ENCODE measurements around the gene LY6G5B. TPM values are rescaled to one million over a fixed set of nuclear protein-coding genes. Genes with fewer than 3 reads are reported as not detected.

LY6G5B gene
- polyA plus RNA-seq, 1 of the 3 experiments (the other 2 are of a cell fraction), result 12.7 TPM

DNA sequence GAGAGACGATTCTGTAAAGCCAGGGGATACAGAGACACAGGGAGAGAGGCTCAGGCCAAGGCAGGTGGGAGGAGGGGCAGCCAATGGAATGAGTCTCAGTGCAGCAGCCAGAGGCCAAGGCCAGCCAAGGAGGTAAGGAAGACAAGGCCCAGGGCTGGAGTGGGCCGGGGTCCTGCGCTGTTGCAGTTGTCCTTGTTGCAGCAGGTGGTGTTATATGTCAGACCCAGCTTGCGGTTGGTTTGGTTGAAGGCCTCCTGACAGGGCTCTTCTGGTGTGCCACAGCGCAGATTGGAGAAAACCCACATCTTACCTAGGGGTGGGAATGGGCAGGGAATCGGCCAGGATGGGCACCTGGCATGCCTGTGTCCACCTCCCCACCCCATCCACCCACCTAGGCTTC lies 49.2 kb downstream of the LY6G5B start:
- WGBS (ENCODE audit: low lambda C conversion rate), result 40% methylated on average over 2 of the region's 6 CpGs
- POLR2A ChIA-PET, result interaction anchor here (1.0 kb wide), 1 partner anchor 111 kb away, joined by 3 read pairs; no protein-coding TSS in a partner anchor
- Histone ChIP-seq H4K20me1 (ENCODE audit: insufficient read depth) (no peaks in the 10 kb centered on the region), H3K4me2 (no peak overlapping the region), H3K9ac (no peak overlapping the region), H2AFZ (ENCODE audit: low read depth) (no peak overlapping the region), H3F3A (replicated peaks; ENCODE audit: insufficient read depth) (peaks cover 3% of the 10 kb centered on the region), H3K4me1 (ENCODE audit: control insufficient read depth in 1 of 2, insufficient read depth in 2 of 2, low read depth in 1 of 2, low read length in 1 of 2) (no peaks in the 10 kb centered on the region), H3K9me3 (no peaks in the 10 kb centered on the region), H3K27me3 (ENCODE audit: insufficient read depth) (no peaks in the 10 kb centered on the region), H3K4me3 (ENCODE audit: low read depth in 2 of 2, low read length in 1 of 2) (no peak overlapping the region), H3K27ac (ENCODE audit: low read depth in 2 of 2, low read length in 1 of 2) (no peak overlapping the region), H3K9me2 (no peaks in the 10 kb centered on the region), H3K79me2 (ENCODE audit: insufficient read depth) (no peaks in the 10 kb centered on the region), H3K36me3 (replicated peaks in 1 of 2; ENCODE audit: control insufficient read depth in 1 of 2, insufficient read depth in 2 of 2, low read length in 1 of 2) (no peaks in the 10 kb centered on the region)
- DNase-seq, result no peak
- no peak for TF ChIP-seq USF1 (IDR thresholded peaks at IDR 0.05; ENCODE audit: borderline replicate concordance, low read depth)
- no peak for TF ChIP-seq ELF1 (IDR thresholded peaks at IDR 0.05)
- no peak for TF ChIP-seq YY1 (IDR thresholded peaks at IDR 0.05; ENCODE audit: low read depth)
- TF ChIP-seq MXI1 (IDR thresholded peaks at IDR 0.05; ENCODE audit: low read depth, low read length), result no peak
- no peak for TF ChIP-seq JUND (IDR thresholded peaks at IDR 0.05)
- no peak for TF ChIP-seq POLR2AphosphoS5 (IDR thresholded peaks at IDR 0.05; ENCODE audit: low read depth, low read length)
- TF ChIP-seq CTCF (IDR thresholded peaks at IDR 0.05), result no peak
- no peak for TF ChIP-seq GABPA (IDR thresholded peaks at IDR 0.05; ENCODE audit: low read depth)
- no peak for TF ChIP-seq SMC3 (IDR thresholded peaks at IDR 0.05; ENCODE audit: low read depth, low read length)
- TF ChIP-seq RFX5 (IDR thresholded peaks at IDR 0.05; ENCODE audit: low read length), result no peak
- no peak for TF ChIP-seq MEF2A (IDR thresholded peaks at IDR 0.05; ENCODE audit: borderline replicate concordance, low read depth)
- TF ChIP-seq, protein P1, sequence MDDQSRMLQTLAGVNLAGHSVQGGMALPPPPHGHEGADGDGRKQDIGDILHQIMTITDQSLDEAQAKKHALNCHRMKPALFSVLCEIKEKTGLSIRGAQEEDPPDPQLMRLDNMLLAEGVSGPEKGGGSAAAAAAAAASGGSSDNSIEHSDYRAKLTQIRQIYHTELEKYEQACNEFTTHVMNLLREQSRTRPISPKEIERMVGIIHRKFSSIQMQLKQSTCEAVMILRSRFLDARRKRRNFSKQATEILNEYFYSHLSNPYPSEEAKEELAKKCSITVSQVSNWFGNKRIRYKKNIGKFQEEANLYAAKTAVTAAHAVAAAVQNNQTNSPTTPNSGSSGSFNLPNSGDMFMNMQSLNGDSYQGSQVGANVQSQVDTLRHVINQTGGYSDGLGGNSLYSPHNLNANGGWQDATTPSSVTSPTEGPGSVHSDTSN (IDR thresholded peaks at IDR 0.05), result no peak
- TF ChIP-seq CHD2 (IDR thresholded peaks at IDR 0.05; ENCODE audit: low read length, partially characterized antibody), result no peak
- TF ChIP-seq FOXM1 (IDR thresholded peaks at IDR 0.05; ENCODE audit: low read depth), result no peak
- CTCF ChIA-PET, result interaction anchor here (0.6 to 0.9 kb wide), 2 partner anchors 11 to 71 kb away, joined by 3 to 4 read pairs; partner anchors contain the start of gene DDAH2

DNA sequence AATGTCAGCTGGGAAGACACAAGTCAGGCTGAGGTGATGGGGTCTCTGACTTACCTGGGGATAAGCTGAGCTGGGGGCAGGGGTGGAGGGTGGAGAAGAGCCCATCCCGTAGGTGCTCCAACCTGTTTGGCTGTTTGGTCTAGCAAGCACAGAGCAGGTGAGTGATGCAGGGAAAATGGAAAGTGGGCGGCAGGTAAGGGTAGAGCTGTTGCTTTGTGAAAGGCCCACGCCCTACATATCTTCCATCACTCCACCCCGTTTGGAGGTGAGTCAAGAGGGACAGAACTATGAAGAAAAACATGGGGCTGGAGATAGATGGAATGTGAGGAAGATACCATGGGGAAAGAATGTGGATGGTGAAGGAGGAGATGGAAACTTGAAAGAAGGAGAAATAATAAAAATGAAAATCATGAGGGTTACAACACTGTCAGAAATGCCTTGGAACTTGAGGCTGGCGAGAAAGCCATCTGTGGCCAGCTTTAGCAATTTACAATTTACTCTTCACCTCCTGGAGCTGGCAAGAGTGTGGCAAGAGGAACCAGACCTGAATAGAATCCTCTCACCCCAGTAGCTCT lies 50.5 kb downstream of the LY6G5B start:
- peaks cover 3% of the 10 kb centered on the region for H3F3A ChIP-seq (replicated peaks; ENCODE audit: insufficient read depth)
- DNase-seq, result no peak
- H4K20me1 ChIP-seq (ENCODE audit: insufficient read depth), result no peaks in the 10 kb centered on the region
- no peaks in the 10 kb centered on the region for H3K9me2 ChIP-seq
- H3K36me3 ChIP-seq (replicated peaks in 1 of 2; ENCODE audit: control insufficient read depth in 1 of 2, insufficient read depth in 2 of 2, low read length in 1 of 2), result no peaks in the 10 kb centered on the region
- H3K9ac ChIP-seq, result no peak overlapping the region
- no peaks in the 10 kb centered on the region for H3K79me2 ChIP-seq (ENCODE audit: insufficient read depth)
- WGBS (ENCODE audit: low lambda C conversion rate), result 67% methylated on average over 5 of the region's 5 CpGs
- H3K4me2 ChIP-seq, result no peak overlapping the region
- no peak overlapping the region for H3K4me3 ChIP-seq (ENCODE audit: low read depth in 2 of 2, low read length in 1 of 2)
- H2AFZ ChIP-seq (ENCODE audit: low read depth), result no peak overlapping the region
- H3K9me3 ChIP-seq, result no peaks in the 10 kb centered on the region
- ChIA-PET CTCF (interaction anchor here (1.0 kb wide), 1 partner anchor 9 kb away, joined by 4 read pairs; no protein-coding TSS in a partner anchor), POLR2A (no interaction called here)
- H3K27me3 ChIP-seq (ENCODE audit: insufficient read depth), result no peaks in the 10 kb centered on the region
- no peak overlapping the region for H3K27ac ChIP-seq (ENCODE audit: low read depth in 2 of 2, low read length in 1 of 2)
- no peaks in the 10 kb centered on the region for H3K4me1 ChIP-seq (ENCODE audit: control insufficient read depth in 1 of 2, insufficient read depth in 2 of 2, low read depth in 1 of 2, low read length in 1 of 2)
- TF ChIP-seq GATA2 (CRISPR knock-in tag; IDR thresholded peaks at IDR 0.05) (no peak), CTCF (IDR thresholded peaks at IDR 0.05) (no peak), CHD2 (IDR thresholded peaks at IDR 0.05; ENCODE audit: low read length, partially characterized antibody) (no peak), POLR2AphosphoS5 (IDR thresholded peaks at IDR 0.05; ENCODE audit: low read depth, low read length) (no peak), EP300 (IDR thresholded peaks at IDR 0.05; ENCODE audit: borderline replicate concordance in 1 of 2, low read depth in 1 of 2, low read length in 1 of 2) (no peak), JUND (IDR thresholded peaks at IDR 0.05) (no peak), TAF1 (IDR thresholded peaks at IDR 0.05; ENCODE audit: borderline replicate concordance, low read depth, low read length) (no peak), MEF2A (IDR thresholded peaks at IDR 0.05; ENCODE audit: borderline replicate concordance, low read depth) (no peak), SMC3 (IDR thresholded peaks at IDR 0.05; ENCODE audit: low read depth, low read length) (no peak), USF1 (IDR thresholded peaks at IDR 0.05; ENCODE audit: borderline replicate concordance, low read depth) (no peak), GABPA (IDR thresholded peaks at IDR 0.05; ENCODE audit: low read depth) (no peak), TEAD4 (IDR thresholded peaks at IDR 0.05; ENCODE audit: borderline replicate concordance, insufficient read depth) (no peak)
- TF ChIP-seq, protein P2, sequence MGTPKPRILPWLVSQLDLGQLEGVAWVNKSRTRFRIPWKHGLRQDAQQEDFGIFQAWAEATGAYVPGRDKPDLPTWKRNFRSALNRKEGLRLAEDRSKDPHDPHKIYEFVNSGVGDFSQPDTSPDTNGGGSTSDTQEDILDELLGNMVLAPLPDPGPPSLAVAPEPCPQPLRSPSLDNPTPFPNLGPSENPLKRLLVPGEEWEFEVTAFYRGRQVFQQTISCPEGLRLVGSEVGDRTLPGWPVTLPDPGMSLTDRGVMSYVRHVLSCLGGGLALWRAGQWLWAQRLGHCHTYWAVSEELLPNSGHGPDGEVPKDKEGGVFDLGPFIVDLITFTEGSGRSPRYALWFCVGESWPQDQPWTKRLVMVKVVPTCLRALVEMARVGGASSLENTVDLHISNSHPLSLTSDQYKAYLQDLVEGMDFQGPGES (IDR thresholded peaks at IDR 0.05; ENCODE audit: low read depth, low read length), result no peak

All from SK-N-SH (cell line).